Right lobe of liver (tissue), 6 donors: ENCODE results near the gene PDPK1. TPM values are rescaled to one million over a fixed set of nuclear protein-coding genes. Genes with fewer than 3 reads are reported as not detected.
"Not testable (repeated sequence)": the region's sequence is repeated elsewhere in the genome, so short reads cannot be mapped to it uniquely, and the experiment has no call there.

Experiments
- ATAC-seq, 4 donors: fragments of 200-7000 bp; cut with Tn5 transposase; one replicate each; pipeline ENCODE4 v1.9.1; 2020; ENCODE audit warnings: mild to moderate bottlenecking in 4 of 4, moderate library complexity in 4 of 4
- DNase-seq, 3 donors: peaks; one replicate each; pipeline ENCODE4 v3.0.0-alpha.2; 2020
- H3K27ac ChIP-seq, 3 donors: fragments of 200-600 bp; one replicate each; pipeline ENCODE4 v1.8.0; 2022
- H3K27me3 ChIP-seq, 2 donors: fragments of 200-600 bp; one replicate each; pipeline ENCODE4 v1.8.0; 2022
- H3K36me3 ChIP-seq, 4 donors: fragments of 200-600 bp; sonication (generic) in 1 of 4; one replicate each; pipeline versions ENCODE4 v1.5.1 to v1.8.0; 2017 to 2022; ENCODE audit warnings: control low read depth in 1 of 4
- H3K4me1 ChIP-seq, 4 donors: fragments of 200-600 bp; sonication (generic) in 1 of 4; one replicate each; pipeline versions ENCODE4 v1.5.1 to v1.8.0; 2017 to 2022; ENCODE audit warnings: control low read depth in 1 of 4
- H3K4me3 ChIP-seq, 3 donors: fragments of 200-600 bp; one replicate each; pipeline ENCODE4 v1.8.0; 2022
- H3K9me3 ChIP-seq, 4 donors: fragments of 200-600 bp; sonication (generic) in 1 of 4; one replicate each; pipeline versions ENCODE4 v1.5.1 to v1.8.0; 2017 to 2022; ENCODE audit warnings: control low read depth in 1 of 4
- CTCF ChIP-seq, 4 donors: fragments of 200-600 bp in 3 of 4; fragments of 450-650 bp in 1 of 4; IDR thresholded peaks; one replicate each; pipeline versions ENCODE4 v1.5.1 to v1.8.0; 2016 to 2022; ENCODE audit warnings: antibody characterized with exemption in 4 of 4, mild to moderate bottlenecking in 2 of 4
- POLR2A ChIP-seq: fragments of 450-650 bp; IDR thresholded peaks from one replicate; pipeline ENCODE4 v1.6.1; 2017; ENCODE audit warnings: antibody characterized with exemption, mild to moderate bottlenecking
- WGBS: methylation state at CpG from one replicate; pipeline ENCODE4 v1.1.6; 2018; ENCODE audit warnings: low coverage, low lambda C conversion rate; ENCODE audit not compliant: insufficient coverage; ENCODE audit errors: missing lambda C conversion rate; 5-methylcytosine and 5-hydroxymethylcytosine counted together
- intact Hi-C, 2 donors: fragments of 100-400 bp; cut with DNase I; formaldehyde crosslinking; loops; one replicate each; pipeline versions ENCODE4 v1.11.2 to v1.14.1; 2022
- total RNA-seq, 6 experiments: library from RNA; depleted of rRNA in 2 of 6; stranded (reverse); fragments of >200 nt in 2 of 6; fragmentation: NEBNext Ultra II Directional in 3 of 6; extraction: Animal tissue kit (Norgen Biotek cat#: 25700) in 3 of 6; gene quantifications; one replicate each; pipeline versions ENCODE4 v1.1.0 to v1.2.4, GENCODE V29; 2016 to 2023
- donor health status: DM: no; HTN: yes; CAD: no.
- donor health status: DM: no; HTN: no; CAD: no.
- donor health status: DM: no; HTN: no; CAD: no.
- donor health status: DM: no; HTN: yes; CAD: no.
- donor health status: DM: no; HTN: yes; CAD: no.

The PDPK1 gene
- total RNA-seq, 6 experiments from 2014 or later, result 20.7 to 28.3 (median 24.5) TPM

- Histone ChIP-seq H3K36me3 (peaks cover 0 to 39% (median 18%) of the 10 kb centered on the region in 4 donors), H3K4me1 (peaks cover 0 to 4% (median 0%) of the 10 kb centered on the region in 4 donors), H3K4me3 (no peak overlapping the region), H3K9me3 (no peaks in the 10 kb centered on the region), H3K27me3 (no peaks in the 10 kb centered on the region), H3K27ac (no peak overlapping the region)
- 100% methylated on average over 1 of the region's 9 CpGs for WGBS
- ATAC-seq (no peak), DNase-seq (no peak)
- intact Hi-C loops, result no loop called here
- TF ChIP-seq CTCF (IDR thresholded peaks at IDR 0.05) (no peak), POLR2A (no peak)
Observed at GRCh38 chr16:2598723-2599122, 60.9 kb downstream of the PDPK1 start.

- H3K27me3 ChIP-seq, ATAC-seq, DNase-seq, H3K4me3 ChIP-seq, H3K9me3 ChIP-seq, intact Hi-C loops, H3K27ac ChIP-seq, H3K4me1 ChIP-seq: not testable (repeated sequence)
- peaks cover 0 to 39% (median 18%) of the 10 kb centered on the region in 4 donors for H3K36me3 ChIP-seq
- WGBS, result no CpG with 5 or more reads among the region's 6 CpGs
Observed at GRCh38 chr16:2599165-2599564, 61.3 kb downstream of the PDPK1 start.

GRCh38 chr16:2599785-2600184 is 62.0 kb downstream of the PDPK1 start:
- ATAC-seq, intact Hi-C loops, H3K27me3 ChIP-seq, H3K9me3 ChIP-seq, H3K4me3 ChIP-seq, H3K27ac ChIP-seq, H3K4me1 ChIP-seq: not testable (repeated sequence)
- 89% methylated on average over 8 of the region's 12 CpGs for WGBS
- peaks cover 0 to 39% (median 18%) of the 10 kb centered on the region in 4 donors for H3K36me3 ChIP-seq
- DNase-seq, result peak in 1 of 3 donors; percentile 7

GRCh38 chr16:2601301-2602025 is 63.6 kb downstream of the PDPK1 start:
- peak in 1 of 3 donors; percentile 15 for DNase-seq
- H3K27ac ChIP-seq, H3K27me3 ChIP-seq, H3K4me1 ChIP-seq, ATAC-seq, intact Hi-C loops, H3K4me3 ChIP-seq, H3K9me3 ChIP-seq: not testable (repeated sequence)
- peaks cover 0 to 25% (median 14%) of the 10 kb centered on the region in 4 donors for H3K36me3 ChIP-seq
- 50% methylated on average over 8 of the region's 12 CpGs for WGBS

- intact Hi-C loops, H3K9me3 ChIP-seq, H3K27ac ChIP-seq, H3K27me3 ChIP-seq, H3K4me1 ChIP-seq, DNase-seq, H3K4me3 ChIP-seq, ATAC-seq: not testable (repeated sequence)
- WGBS, result 90% methylated on average over 6 of the region's 7 CpGs
- H3K36me3 ChIP-seq, result peaks cover 0 to 18% (median 14%) of the 10 kb centered on the region in 4 donors
Observed at GRCh38 chr16:2602175-2602574, 64.4 kb downstream of the PDPK1 start.

GRCh38 chr16:2603165-2604015 is 65.6 kb downstream of the PDPK1 start:
- no peaks in the 10 kb centered on the region for H3K9me3 ChIP-seq
- H3K36me3 ChIP-seq, result peaks cover 0 to 6% (median 4%) of the 10 kb centered on the region in 4 donors
- peak; percentile 94 to 97 (median 95) for DNase-seq
- peak; percentile 96 for TF ChIP-seq POLR2A
- no peak for TF ChIP-seq CTCF (IDR thresholded peaks at IDR 0.05)
- H3K27ac ChIP-seq, result peak overlapping the region; percentile 12 to 70 (median 69)
- no peaks in the 10 kb centered on the region for H3K27me3 ChIP-seq
- WGBS, result 0% methylated on average over 32 of the region's 58 CpGs
- intact Hi-C loops, result no loop called here
- peak; percentile 95 to 96 (median 96) for ATAC-seq
- peak overlapping the region; percentile 87 to 97 (median 97) for H3K4me3 ChIP-seq
- peaks cover 0 to 4% (median 0%) of the 10 kb centered on the region in 4 donors for H3K4me1 ChIP-seq

GRCh38 chr16:2604016-2604369 is 66.2 kb downstream of the PDPK1 start:
- ATAC-seq, result peak in 1 of 4 donors; percentile 1
- H3K9me3 ChIP-seq, H3K27me3 ChIP-seq, intact Hi-C loops, H3K36me3 ChIP-seq, DNase-seq, H3K4me1 ChIP-seq: not testable (repeated sequence)
- 0% methylated on average over 12 of the region's 12 CpGs for WGBS
- peak overlapping the region in 2 of 3 donors; percentile 12 to 70 for H3K27ac ChIP-seq
- H3K4me3 ChIP-seq, result peak overlapping the region; percentile 87 to 97 (median 97)

GRCh38 chr16:2606820-2607219 is 69.0 kb downstream of the PDPK1 start:
- ATAC-seq, H3K27ac ChIP-seq, DNase-seq, H3K4me3 ChIP-seq, H3K9me3 ChIP-seq, H3K4me1 ChIP-seq, intact Hi-C loops, H3K27me3 ChIP-seq: not testable (repeated sequence)
- H3K36me3 ChIP-seq, result peaks cover 0 to 10% (median 5%) of the 10 kb centered on the region in 4 donors
- no CpG with 5 or more reads among the region's 8 CpGs for WGBS

- H3K27me3 ChIP-seq, DNase-seq, H3K4me1 ChIP-seq, ATAC-seq, H3K4me3 ChIP-seq, H3K9me3 ChIP-seq, H3K27ac ChIP-seq, intact Hi-C loops: not testable (repeated sequence)
- peaks cover 0 to 10% (median 5%) of the 10 kb centered on the region in 4 donors for H3K36me3 ChIP-seq
- no CpG with 5 or more reads among the region's 11 CpGs for WGBS
Observed at GRCh38 chr16:2609345-2609744, 71.5 kb downstream of the PDPK1 start.
